GM19395 (cell line): ENCODE results near the gene C20orf144.

Experiments used
- ATAC-seq: cut with Tn5 transposase; IDR thresholded peaks from one replicate; pipeline ENCODE4 v1.9.1; 2021; ENCODE audit warnings: mild to moderate bottlenecking, moderate library complexity; ENCODE audit not compliant: unreplicated experiment

The C20orf144 gene

DNA sequence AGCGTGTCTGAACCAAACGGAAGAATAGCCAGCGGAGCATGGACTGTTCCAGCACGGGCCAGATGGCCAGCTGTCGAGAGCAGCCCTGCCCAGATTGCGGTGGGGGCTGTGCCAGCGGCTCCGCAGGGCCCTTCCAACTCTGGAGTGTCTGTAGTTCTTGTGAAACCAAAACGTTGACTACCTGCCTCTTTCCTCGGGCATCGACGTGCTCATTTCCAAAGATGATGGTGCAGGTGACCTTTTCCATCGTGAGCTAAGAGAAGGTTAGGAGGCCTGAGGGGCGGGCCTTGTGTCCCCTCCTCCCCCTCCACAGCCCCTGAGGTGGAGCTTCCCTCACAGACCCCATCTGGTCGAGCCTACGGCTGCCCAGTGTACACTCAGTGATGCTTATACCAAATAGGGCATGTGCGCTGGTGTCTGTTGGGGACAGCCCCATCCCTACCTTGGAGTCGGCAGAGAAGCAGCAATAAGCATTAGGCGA is 12.9 kb upstream of the C20orf144 start:
- ATAC-seq = no peak

DNA sequence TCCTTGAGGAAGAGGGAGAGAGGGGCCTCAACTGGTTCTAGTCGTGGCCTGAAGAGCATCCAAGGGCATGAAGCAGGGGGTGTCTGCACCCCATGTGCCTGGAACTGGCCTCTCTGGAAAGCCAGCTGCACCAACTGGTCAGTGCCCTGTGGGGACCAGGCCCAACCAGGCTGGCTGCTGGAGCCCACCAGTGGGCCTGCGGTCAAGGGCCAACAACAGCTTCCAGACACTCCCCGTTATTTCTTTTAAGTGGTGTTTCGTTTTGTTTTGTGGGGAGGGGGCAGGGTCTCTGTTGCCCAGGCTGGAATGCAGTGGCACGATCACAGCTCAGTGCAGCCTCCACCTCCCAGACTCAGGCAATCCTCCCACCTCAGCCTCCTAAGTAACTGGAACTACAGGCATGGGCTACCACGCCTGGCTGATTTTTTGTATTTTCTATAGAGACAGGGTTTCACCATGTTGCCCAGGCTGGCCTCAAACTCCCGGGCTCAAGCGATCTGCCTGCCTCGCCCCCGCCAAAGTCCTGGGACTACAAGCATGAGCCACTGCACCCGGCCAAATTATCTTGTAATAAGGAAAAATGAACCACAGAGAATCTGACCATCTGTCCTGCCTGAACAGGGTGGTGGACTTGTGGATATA is 11.9 kb upstream of the C20orf144 start:
- ATAC-seq = no peak

GRCh38 chr20:33650753-33651561 is 11.2 kb upstream of the C20orf144 start:
- ATAC-seq = no peak

GRCh38 chr20:33651562-33652048 is 10.5 kb upstream of the C20orf144 start:
- no peak for ATAC-seq

DNA sequence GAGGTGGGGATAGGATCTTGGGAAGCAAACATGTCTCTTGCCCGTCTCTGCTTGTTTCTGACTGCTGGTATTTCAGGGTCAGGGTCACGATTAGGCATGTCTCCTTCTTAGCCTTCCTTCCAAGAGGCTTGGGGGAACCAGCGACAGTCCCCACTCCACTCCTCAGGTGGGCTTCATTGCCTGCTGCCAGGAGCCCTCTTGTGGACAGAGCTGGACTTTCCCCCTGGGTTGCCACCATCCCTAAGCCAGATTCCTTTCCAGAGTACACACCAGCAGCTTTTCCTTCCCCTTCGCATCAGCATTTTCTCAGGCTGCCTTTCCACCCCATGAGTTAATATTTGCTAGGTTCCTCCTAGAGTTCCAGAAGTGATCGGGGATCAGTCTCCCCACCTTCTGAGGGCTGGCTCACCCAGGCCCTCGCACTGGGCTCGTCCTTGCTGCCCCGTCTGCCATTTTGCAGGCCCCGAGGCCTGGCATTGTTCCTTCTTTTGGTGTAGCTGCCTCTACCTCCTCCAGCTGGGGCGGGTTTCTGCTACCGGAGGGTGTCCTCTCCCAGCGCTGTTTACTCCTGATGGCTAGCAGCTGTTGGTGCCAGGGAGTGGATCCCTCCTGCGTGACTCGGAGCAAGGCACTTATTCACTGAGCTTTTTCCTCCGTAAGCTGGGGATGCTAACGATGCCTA is 8.8 kb upstream of the C20orf144 start:
- ATAC-seq = no peak

- ATAC-seq = no peak
Measured at GRCh38 chr20:33653900-33654596, 8.1 kb upstream of the C20orf144 start.

DNA sequence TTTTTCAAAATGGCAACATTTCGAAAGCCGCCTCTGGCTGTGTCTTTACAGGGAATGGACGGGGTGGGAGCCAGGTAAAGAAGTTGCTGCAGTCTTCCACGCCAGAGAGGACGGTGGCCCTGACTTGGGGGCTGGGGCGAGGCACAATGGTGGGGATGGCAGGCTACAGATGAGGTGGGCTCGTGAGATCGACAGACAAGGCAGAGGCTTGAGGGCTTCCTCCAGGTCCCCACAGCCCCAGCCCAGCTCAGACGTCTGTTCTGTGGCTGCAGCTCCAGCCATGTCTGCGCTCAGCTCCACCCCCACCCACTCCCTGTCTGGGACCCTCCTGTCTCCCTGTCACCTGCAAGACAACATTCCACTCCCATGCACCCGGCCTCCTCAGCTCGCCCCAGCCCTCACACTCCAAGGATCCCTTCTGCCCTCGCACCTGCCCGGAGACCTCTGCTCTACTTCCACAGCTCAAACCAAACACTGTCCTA is 7.4 kb upstream of the C20orf144 start:
- no peak for ATAC-seq

- ATAC-seq = no peak
Measured at GRCh38 chr20:33655164-33655563, 7.0 kb upstream of the C20orf144 start.

DNA sequence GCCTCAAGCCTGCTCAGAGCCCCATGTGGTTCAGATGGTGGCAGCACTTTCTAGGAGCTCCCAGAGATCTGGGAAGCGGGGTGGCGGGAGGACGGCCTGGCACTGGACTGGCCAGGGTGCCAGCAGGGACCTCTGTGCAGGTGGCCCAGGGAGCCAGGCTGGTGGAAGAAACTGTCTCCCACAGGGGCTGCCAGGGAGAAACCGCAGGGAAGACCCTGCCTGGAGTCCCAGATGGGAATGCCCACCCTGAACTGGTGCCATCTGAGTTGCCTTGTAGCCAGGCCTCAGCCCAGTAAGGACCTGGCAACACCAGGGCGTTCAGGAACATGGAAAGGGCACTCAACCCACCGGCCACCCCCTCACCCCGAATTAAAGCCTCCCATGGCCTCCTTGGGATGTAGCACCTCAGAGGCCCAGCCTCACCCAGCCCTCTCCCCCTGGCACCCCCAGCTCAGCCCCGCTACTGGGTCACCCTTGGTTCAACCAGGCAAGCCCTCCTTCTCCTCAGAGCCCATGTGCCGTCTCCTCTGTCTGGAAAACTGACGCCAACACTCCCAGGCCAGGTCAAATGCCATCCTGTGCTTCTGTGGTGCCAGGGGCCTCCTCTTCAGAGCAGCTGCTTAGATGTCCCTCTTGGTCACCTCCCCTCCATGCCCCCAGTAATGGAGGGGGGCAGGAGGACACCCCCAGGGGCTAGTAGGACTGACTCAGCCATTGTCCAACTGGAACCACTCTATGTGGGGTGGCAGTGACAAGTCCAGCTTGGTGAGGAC is 5.9 kb upstream of the C20orf144 start:
- no peak for ATAC-seq

DNA sequence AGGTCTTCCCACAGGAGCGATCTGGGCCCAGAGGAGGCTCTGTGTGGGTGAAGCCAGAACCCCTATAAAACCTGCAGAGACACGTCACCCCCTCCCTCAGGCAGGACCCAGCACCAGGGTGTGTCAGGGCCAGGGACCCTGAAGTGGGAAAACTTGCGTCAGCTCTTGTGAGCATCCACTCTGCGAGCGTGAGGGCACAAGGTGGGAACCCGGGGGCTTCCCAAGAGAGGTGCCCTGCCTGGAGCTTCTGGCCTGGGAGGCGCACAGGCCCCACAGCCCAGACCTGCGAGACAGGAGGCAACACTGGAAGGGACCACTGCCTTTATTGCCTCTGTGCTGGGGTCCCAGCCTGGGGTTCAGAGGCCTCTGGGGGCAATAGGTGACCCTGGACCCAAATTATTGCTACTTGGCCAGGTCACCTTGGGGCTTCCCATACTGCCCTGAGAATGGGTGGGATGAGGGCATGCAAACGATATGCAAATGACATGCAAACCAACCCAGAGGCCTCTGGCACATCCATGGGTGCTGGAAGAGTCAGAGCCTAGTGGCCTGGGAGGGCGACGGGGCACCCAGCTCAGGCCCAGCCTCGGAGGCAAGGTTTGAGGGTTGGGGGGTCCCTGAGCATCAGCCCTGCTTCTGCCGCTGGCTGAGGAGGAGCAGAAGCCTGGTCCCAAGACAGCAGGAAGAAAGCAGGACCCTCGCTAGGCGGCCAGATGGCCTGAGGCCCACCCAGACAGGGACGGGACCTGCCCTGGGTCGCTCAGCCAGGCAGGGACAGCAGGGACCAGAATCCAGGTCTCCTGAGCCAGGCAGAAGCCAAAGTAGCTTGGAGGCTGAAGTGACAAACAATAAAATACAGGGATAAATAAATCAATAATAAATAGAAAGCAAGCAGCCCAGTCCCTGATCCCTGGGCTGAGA is 5.1 kb upstream of the C20orf144 start:
- ATAC-seq = no peak

GRCh38 chr20:33657704-33658095 is 4.4 kb upstream of the C20orf144 start:
- ATAC-seq = no peak

GRCh38 chr20:33658510-33658909 is 3.6 kb upstream of the C20orf144 start:
- no peak for ATAC-seq

DNA sequence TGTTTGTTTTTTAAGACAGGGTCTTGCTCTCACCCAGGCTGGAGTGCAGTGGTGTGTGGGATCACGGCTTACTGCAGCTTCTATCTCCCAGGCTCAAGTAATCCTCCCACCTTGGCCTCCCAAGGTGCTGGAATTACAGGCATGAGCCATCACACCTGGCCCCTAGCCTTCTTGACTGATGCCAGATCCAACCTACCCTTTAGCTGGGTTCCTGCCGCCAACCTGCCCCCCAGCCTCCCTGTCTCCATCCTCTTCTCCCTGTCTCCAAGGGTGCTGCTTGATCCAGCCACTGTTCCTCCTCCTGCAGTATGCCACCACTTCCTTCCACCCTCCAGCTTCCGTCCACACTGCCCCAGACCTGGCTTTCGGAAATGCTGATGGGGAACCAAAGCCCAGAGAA is 3.2 kb upstream of the C20orf144 start:
- ATAC-seq = no peak

DNA sequence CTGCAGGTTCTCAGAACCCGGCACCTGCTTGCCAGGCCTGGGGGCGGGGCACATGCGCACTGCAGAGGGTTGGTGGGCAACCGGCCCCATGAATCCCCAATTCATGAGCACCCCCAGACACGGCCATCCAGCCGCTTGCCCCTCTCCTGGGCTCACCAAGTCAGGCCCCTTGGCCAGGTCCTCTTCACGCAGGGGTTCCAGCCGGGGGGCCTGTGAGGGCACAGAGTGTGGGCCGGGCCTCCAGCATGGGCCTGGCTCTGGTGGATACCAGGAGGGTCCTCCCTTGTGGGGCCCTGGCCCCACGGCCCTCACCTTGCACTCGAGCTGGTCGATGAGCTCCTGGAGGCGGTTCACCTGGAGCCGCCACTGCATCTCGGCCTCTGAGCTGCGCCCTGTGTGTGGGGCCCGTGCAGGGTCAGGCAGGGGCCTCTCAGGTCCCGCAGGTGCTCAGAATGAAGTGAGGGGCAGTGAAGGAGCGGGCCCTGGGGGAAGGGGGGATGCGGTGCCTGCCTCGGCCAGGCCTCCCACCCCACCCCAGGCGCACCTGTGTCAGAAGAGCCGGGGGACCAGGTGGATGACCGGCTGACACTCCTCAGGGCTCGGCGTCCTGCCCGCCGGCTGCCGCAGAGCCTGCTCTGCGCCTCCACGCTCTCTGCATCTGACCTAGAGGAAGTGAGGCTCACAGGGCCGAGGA is 2.6 kb upstream of the C20orf144 start:
- ATAC-seq = no peak

GRCh38 chr20:33660035-33660684 is 2.0 kb upstream of the C20orf144 start:
- ATAC-seq = no peak

- ATAC-seq = no peak
Measured at GRCh38 chr20:33660685-33661058, 1.5 kb upstream of the C20orf144 start.

- ATAC-seq = no peak
Measured at GRCh38 chr20:33663161-33664084, 1.3 kb downstream of the C20orf144 start.
